Liver (tissue), 9 donors: ENCODE measurements around the gene PTH1R. TPM values are rescaled to one million over a fixed set of nuclear protein-coding genes. Genes with fewer than 3 reads are reported as not detected.

Experiments
- DNase-seq: peaks from one replicate; pipeline ENCODE4 v3.0.0-alpha.2; 2017; ENCODE audit warnings: low spot score
- H3K27ac ChIP-seq, 2 donors: one replicate each; pipeline ENCODE4 v1.7.0; 2013; ENCODE audit warnings: inconsistent platforms in 2 of 2, low read length in 2 of 2, control low read depth in 1 of 2, low read depth in 1 of 2, mild to moderate bottlenecking in 1 of 2
- H3K27me3 ChIP-seq, 4 donors: one replicate each; pipeline versions ENCODE4 v1.6.1 to v1.7.0; 2013; ENCODE audit warnings: low read length in 3 of 4, inconsistent platforms in 1 of 4, mild to moderate bottlenecking in 1 of 4, moderate library complexity in 1 of 4; ENCODE audit not compliant: control insufficient read depth in 4 of 4, insufficient read depth in 4 of 4
- H3K36me3 ChIP-seq, 4 donors: one replicate each; pipeline versions ENCODE4 v1.6.1 to v1.7.0; 2013; ENCODE audit warnings: low read length in 3 of 4, mild to moderate bottlenecking in 3 of 4, low read depth in 1 of 4, moderate library complexity in 1 of 4; ENCODE audit not compliant: control insufficient read depth in 4 of 4, insufficient read depth in 3 of 4
- H3K4me1 ChIP-seq, 4 donors: one replicate each; pipeline versions ENCODE4 v1.6.1 to v1.7.0; 2013; ENCODE audit warnings: low read length in 3 of 4, mild to moderate bottlenecking in 3 of 4, moderate library complexity in 1 of 4; ENCODE audit not compliant: control insufficient read depth in 4 of 4, insufficient read depth in 4 of 4
- H3K4me3 ChIP-seq, 3 donors: one replicate each; pipeline versions ENCODE4 v1.6.1 to v1.7.0; 2013; ENCODE audit warnings: low read length in 3 of 3, control low read depth in 1 of 3, low read depth in 1 of 3, mild to moderate bottlenecking in 1 of 3
- H3K9ac ChIP-seq, 2 donors: one replicate each; pipeline ENCODE4 v1.7.0; 2013; ENCODE audit warnings: low read length in 2 of 2, mild to moderate bottlenecking in 2 of 2, moderate library complexity in 2 of 2, control low read depth in 1 of 2, low read depth in 1 of 2
- H3K9me3 ChIP-seq, 4 donors: one replicate each; pipeline versions ENCODE4 v1.6.1 to v1.7.0; 2013; ENCODE audit warnings: low read length in 3 of 4; ENCODE audit not compliant: control insufficient read depth in 4 of 4
- ATF3 ChIP-seq: IDR thresholded peaks from 2 replicates; pipeline ENCODE4 v1.6.1; 2016; ENCODE audit warnings: antibody characterized with exemption
- EGR1 ChIP-seq, 2 donors: IDR thresholded peaks; 2 replicates each; pipeline ENCODE4 v1.6.1; 2016 to 2018; ENCODE audit warnings: antibody characterized with exemption in 2 of 2, low read depth in 2 of 2
- FOXA2 ChIP-seq: IDR thresholded peaks from 2 replicates; pipeline ENCODE4 v1.6.1; 2016; ENCODE audit warnings: antibody characterized with exemption
- GABPA ChIP-seq, 2 donors: IDR thresholded peaks in 1 of 2; conservative IDR thresholded peaks in 1 of 2; 2 replicates each; pipeline ENCODE4 v1.6.1; 2016; ENCODE audit warnings: antibody characterized with exemption in 2 of 2, mild to moderate bottlenecking in 1 of 2, moderate library complexity in 1 of 2
- HNF4A ChIP-seq, 2 donors: conservative IDR thresholded peaks; 2 replicates each; pipeline ENCODE4 v1.6.1; 2016; ENCODE audit warnings: antibody characterized with exemption in 2 of 2, mild to moderate bottlenecking in 2 of 2
- HNF4G ChIP-seq: IDR thresholded peaks from 2 replicates; pipeline ENCODE4 v1.6.1; 2016; ENCODE audit warnings: antibody characterized with exemption
- JUND ChIP-seq, 2 donors: IDR thresholded peaks; 2 replicates each; pipeline ENCODE4 v1.6.1; 2016; ENCODE audit warnings: antibody characterized with exemption in 2 of 2
- MAX ChIP-seq: IDR thresholded peaks from 2 replicates; pipeline ENCODE4 v1.6.1; 2016; ENCODE audit warnings: antibody characterized with exemption
- NR2F2 ChIP-seq: IDR thresholded peaks from 2 replicates; pipeline ENCODE4 v1.6.1; 2016; ENCODE audit warnings: antibody characterized with exemption
- RAD21 ChIP-seq, 2 donors: IDR thresholded peaks; 2 replicates each; pipeline ENCODE4 v1.6.1; 2016; ENCODE audit warnings: antibody characterized with exemption in 2 of 2, mild to moderate bottlenecking in 2 of 2
- RXRA ChIP-seq, 2 donors: IDR thresholded peaks; 2 replicates each; pipeline ENCODE4 v1.6.1; 2017 to 2018; ENCODE audit warnings: antibody characterized with exemption in 2 of 2, mild to moderate bottlenecking in 1 of 2
- SP1 ChIP-seq: IDR thresholded peaks from 2 replicates; pipeline ENCODE4 v1.6.1; 2018; ENCODE audit warnings: antibody characterized with exemption, mild to moderate bottlenecking
- TAF1 ChIP-seq: conservative IDR thresholded peaks from 2 replicates; pipeline ENCODE4 v1.6.1; 2016; ENCODE audit warnings: antibody characterized with exemption, mild to moderate bottlenecking
- YY1 ChIP-seq: IDR thresholded peaks from 2 replicates; pipeline ENCODE4 v1.6.1; 2016; ENCODE audit warnings: antibody characterized with exemption, mild to moderate bottlenecking
- WGBS: extraction: QIAGEN DNeasy Blood & Tissue Kit; methylation state at CpG from one replicate; pipeline ENCODE4 v1.1.7; 2013; 5-methylcytosine and 5-hydroxymethylcytosine counted together
- polyA plus RNA-seq, 2 donors: library from polyadenylated mRNA; stranded (reverse) in 1 of 2; unstranded in 1 of 2; fragments of 200-250 nt in 1 of 2; fragments of >200 nt in 1 of 2; fragmentation: Nextera tagmentation in 1 of 2; extraction: Ambion mirVana in 1 of 2; gene quantifications; one replicate each; pipeline versions ENCODE4 v1.2.1 to v1.2.3, GENCODE V29; 2013 to 2015
- total RNA-seq, 2 donors: library from RNA; depleted of rRNA; stranded (reverse); fragments of >200 nt; gene quantifications; one replicate each; pipeline ENCODE4 v1.2.3, GENCODE V29; 2014
- TF ChIP-seq, protein P1 (sequence below): fragments of 150-350 bp; IDR thresholded peaks from 2 replicates; pipeline ENCODE4 v1.5.1; 2017; ENCODE audit warnings: improper control_type of control experiment, low read depth, low read length; ENCODE audit not compliant: missing input control
- TF ChIP-seq, protein P2 (sequence below): IDR thresholded peaks from 2 replicates; pipeline ENCODE4 v1.6.1; 2016; ENCODE audit warnings: antibody characterized with exemption
- donor health status: healthy.
- donor health status: healthy.
- donor health status: healthy.
- donor health status: healthy.
- donor health status: healthy.

Gene PTH1R
- total and polyA plus RNA-seq, 4 donors: 7.2 to 28.4 (median 23.6) TPM

GRCh38 chr3:46884427-46884826 lies 6.9 kb downstream of the PTH1R start:
- peak overlapping the region in 1 of 2 donors; percentile 19 for H3K27ac ChIP-seq
- H3K9ac ChIP-seq: no peak overlapping the region
- H3K4me3 ChIP-seq: peak overlapping the region in 1 of 3 donors; percentile 60

GRCh38 chr3:46884929-46885328 lies 7.4 kb downstream of the PTH1R start:
- H3K27ac ChIP-seq: peak overlapping the region in 1 of 2 donors; percentile 6
- H3K9ac ChIP-seq: no peak overlapping the region
- H3K36me3 ChIP-seq: no peaks in the 10 kb centered on the region
- H3K27me3 ChIP-seq: peaks cover 0 to 13% (median 1%) of the 10 kb centered on the region in 4 donors
- no peaks in the 10 kb centered on the region for H3K9me3 ChIP-seq
- no peak for DNase-seq
- H3K4me1 ChIP-seq: peaks cover 3 to 7% (median 4%) of the 10 kb centered on the region in 4 donors
- TF ChIP-seq YY1: no peak
- WGBS: 90% methylated on average over 7 of the region's 7 CpGs
- H3K4me3 ChIP-seq: peak overlapping the region in 1 of 3 donors; percentile 60

More at GRCh38 chr3:46884427-46884826, 6.9 kb downstream of the PTH1R start:
- Histone ChIP-seq H3K27me3 (peaks cover 0 to 13% (median 1%) of the 10 kb centered on the region in 4 donors), H3K9me3 (no peaks in the 10 kb centered on the region), H3K36me3 (no peaks in the 10 kb centered on the region), H3K4me1 (peaks cover 3 to 7% (median 4%) of the 10 kb centered on the region in 4 donors)
- DNase-seq: no peak
- 63% methylated on average over 5 of the region's 5 CpGs for WGBS
- TF ChIP-seq HNF4A (conservative IDR thresholded peaks at IDR 0.05): no peak

DNA sequence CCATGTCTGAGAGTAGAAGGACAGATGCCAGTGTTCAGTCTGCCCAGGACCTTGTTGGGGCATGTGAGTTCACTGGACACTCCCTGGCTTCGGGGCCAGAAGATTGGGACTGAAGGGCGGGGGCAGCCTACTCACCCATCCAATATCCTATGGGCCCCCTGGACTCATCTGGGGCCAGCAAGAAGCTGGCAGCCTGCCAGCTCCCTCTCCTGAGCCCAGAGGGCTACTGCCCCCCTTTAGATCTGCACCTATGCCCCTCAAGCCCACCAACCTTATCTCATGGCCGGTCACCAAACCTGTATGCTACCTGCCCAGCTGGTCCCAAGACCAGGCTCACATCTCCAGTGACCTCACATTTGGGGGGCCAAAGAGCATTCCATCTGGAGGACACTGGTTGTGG lies 8.1 kb downstream of the PTH1R start:
- Histone ChIP-seq H3K4me1 (peaks cover 3 to 7% (median 4%) of the 10 kb centered on the region in 4 donors), H3K9me3 (no peaks in the 10 kb centered on the region), H3K36me3 (no peaks in the 10 kb centered on the region), H3K27me3 (peaks cover 0 to 13% (median 1%) of the 10 kb centered on the region in 4 donors), H3K27ac (no peak overlapping the region), H3K4me3 (no peak overlapping the region), H3K9ac (no peak overlapping the region)
- no peak for TF ChIP-seq ATF3
- DNase-seq: no peak
- WGBS: 88% methylated on average over 3 of the region's 3 CpGs

DNA sequence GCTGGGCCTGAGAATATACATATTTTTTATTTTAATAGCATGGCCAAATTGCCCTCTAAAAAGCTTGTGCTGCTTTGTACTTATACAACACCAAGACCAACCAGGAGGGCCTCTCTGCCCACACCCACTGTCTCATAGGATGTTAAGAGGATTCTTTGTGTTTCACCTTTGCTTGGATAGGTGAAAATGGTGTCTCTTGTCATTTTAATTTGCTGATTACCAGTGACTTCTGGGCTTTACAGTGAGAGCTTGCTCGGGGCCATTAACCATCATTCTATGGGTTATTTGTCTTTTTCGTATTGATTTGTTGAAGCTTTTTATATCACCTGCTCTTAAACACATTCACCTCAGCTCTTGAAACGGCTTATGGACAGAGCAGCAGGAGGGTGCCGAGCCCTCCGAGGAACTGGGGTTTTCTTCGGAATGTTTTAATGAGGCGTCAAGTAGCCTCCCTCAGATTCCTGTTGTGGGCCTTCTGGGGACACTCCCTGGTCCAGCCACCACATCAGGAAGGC lies 10.5 kb downstream of the PTH1R start:
- Histone ChIP-seq H3K27ac (no peak overlapping the region), H3K4me1 (peaks cover 3 to 14% (median 7%) of the 10 kb centered on the region in 4 donors), H3K4me3 (no peak overlapping the region), H3K9ac (no peak overlapping the region), H3K27me3 (peaks cover 0 to 5% (median 1%) of the 10 kb centered on the region in 4 donors), H3K36me3 (no peaks in the 10 kb centered on the region), H3K9me3 (no peaks in the 10 kb centered on the region)
- 79% methylated on average over 7 of the region's 7 CpGs for WGBS
- TF ChIP-seq JUND (IDR thresholded peaks at IDR 0.05) (no peak), EGR1 (IDR thresholded peaks at IDR 0.05; ENCODE audit: low read depth in 2 of 2) (no peak), TAF1 (no peak), HNF4G (no peak), YY1 (no peak), FOXA2 (no peak), GABPA (IDR thresholded peaks at IDR 0.05 in 1 of 2, conservative IDR thresholded peaks at IDR 0.05 in 1 of 2) (no peak), RAD21 (IDR thresholded peaks at IDR 0.05) (no peak), RXRA (IDR thresholded peaks at IDR 0.05) (no peak), SP1 (no peak), ATF3 (no peak), MAX (no peak), NR2F2 (no peak), HNF4A (conservative IDR thresholded peaks at IDR 0.05) (no peak)
- TF ChIP-seq, protein P1, sequence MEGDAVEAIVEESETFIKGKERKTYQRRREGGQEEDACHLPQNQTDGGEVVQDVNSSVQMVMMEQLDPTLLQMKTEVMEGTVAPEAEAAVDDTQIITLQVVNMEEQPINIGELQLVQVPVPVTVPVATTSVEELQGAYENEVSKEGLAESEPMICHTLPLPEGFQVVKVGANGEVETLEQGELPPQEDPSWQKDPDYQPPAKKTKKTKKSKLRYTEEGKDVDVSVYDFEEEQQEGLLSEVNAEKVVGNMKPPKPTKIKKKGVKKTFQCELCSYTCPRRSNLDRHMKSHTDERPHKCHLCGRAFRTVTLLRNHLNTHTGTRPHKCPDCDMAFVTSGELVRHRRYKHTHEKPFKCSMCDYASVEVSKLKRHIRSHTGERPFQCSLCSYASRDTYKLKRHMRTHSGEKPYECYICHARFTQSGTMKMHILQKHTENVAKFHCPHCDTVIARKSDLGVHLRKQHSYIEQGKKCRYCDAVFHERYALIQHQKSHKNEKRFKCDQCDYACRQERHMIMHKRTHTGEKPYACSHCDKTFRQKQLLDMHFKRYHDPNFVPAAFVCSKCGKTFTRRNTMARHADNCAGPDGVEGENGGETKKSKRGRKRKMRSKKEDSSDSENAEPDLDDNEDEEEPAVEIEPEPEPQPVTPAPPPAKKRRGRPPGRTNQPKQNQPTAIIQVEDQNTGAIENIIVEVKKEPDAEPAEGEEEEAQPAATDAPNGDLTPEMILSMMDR: no peak
- TF ChIP-seq, protein P2, sequence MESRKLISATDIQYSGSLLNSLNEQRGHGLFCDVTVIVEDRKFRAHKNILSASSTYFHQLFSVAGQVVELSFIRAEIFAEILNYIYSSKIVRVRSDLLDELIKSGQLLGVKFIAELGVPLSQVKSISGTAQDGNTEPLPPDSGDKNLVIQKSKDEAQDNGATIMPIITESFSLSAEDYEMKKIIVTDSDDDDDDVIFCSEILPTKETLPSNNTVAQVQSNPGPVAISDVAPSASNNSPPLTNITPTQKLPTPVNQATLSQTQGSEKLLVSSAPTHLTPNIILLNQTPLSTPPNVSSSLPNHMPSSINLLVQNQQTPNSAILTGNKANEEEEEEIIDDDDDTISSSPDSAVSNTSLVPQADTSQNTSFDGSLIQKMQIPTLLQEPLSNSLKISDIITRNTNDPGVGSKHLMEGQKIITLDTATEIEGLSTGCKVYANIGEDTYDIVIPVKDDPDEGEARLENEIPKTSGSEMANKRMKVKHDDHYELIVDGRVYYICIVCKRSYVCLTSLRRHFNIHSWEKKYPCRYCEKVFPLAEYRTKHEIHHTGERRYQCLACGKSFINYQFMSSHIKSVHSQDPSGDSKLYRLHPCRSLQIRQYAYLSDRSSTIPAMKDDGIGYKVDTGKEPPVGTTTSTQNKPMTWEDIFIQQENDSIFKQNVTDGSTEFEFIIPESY: no peak
- DNase-seq: no peak
